Measurements from ENCODE around the gene MOB1A.

MOB1A gene

GRCh38 chr2:74174909-74175308 is 3.8 kb downstream of the MOB1A start:
- Histone ChIP-seq H3K4me1 (ENCODE audit: insufficient read depth, insufficient read length) (no peaks in the 10 kb centered on the region), H3K36me3 (ENCODE audit: insufficient read depth, insufficient read length, low read length) (peaks cover 30% of the 10 kb centered on the region), H3K9me3 (ENCODE audit: insufficient read depth, low read length) (no peaks in the 10 kb centered on the region), H3K27me3 (ENCODE audit: insufficient read depth, insufficient read length) (no peaks in the 10 kb centered on the region), H3K9ac (ENCODE audit: insufficient read length, low read depth) (no peak overlapping the region), H3K4me3 (ENCODE audit: insufficient read length, low read depth) (no peak overlapping the region)
- TF ChIP-seq SUZ12 (IDR thresholded peaks at IDR 0.05; ENCODE audit: extremely low read depth, insufficient read depth, insufficient read length) (no peak), YY1 (IDR thresholded peaks at IDR 0.05; ENCODE audit: insufficient read depth, insufficient read length) (no peak), ZNF274 (IDR thresholded peaks at IDR 0.05; ENCODE audit: low read depth, low read length) (no peak)
- no peak for DNase-seq (ENCODE audit: low read depth, low spot score)

GRCh38 chr2:74168739-74169138 is 9.9 kb downstream of the MOB1A start:
- Histone ChIP-seq H3K4me3 (ENCODE audit: insufficient read length, low read depth) (no peak overlapping the region), H3K36me3 (ENCODE audit: insufficient read depth, insufficient read length, low read length) (peaks cover 65% of the 10 kb centered on the region), H3K4me1 (ENCODE audit: insufficient read depth, insufficient read length) (no peaks in the 10 kb centered on the region), H3K9me3 (ENCODE audit: insufficient read depth, low read length) (no peaks in the 10 kb centered on the region), H3K27me3 (ENCODE audit: insufficient read depth, insufficient read length) (no peaks in the 10 kb centered on the region), H3K9ac (ENCODE audit: insufficient read length, low read depth) (no peak overlapping the region)
- TF ChIP-seq SUZ12 (IDR thresholded peaks at IDR 0.05; ENCODE audit: extremely low read depth, insufficient read depth, insufficient read length) (no peak), ZNF274 (IDR thresholded peaks at IDR 0.05; ENCODE audit: low read depth, low read length) (no peak), YY1 (IDR thresholded peaks at IDR 0.05; ENCODE audit: insufficient read depth, insufficient read length) (no peak)
- no peak for DNase-seq (ENCODE audit: low read depth, low spot score)

- H3K9me3 ChIP-seq (ENCODE audit: insufficient read depth, low read length) = no peaks in the 10 kb centered on the region
- no peak overlapping the region for H3K9ac ChIP-seq (ENCODE audit: insufficient read length, low read depth)
- peaks cover 2% of the 10 kb centered on the region for H3K4me1 ChIP-seq (ENCODE audit: insufficient read depth, insufficient read length)
- no peak for TF ChIP-seq SUZ12 (IDR thresholded peaks at IDR 0.05; ENCODE audit: extremely low read depth, insufficient read depth, insufficient read length)
- TF ChIP-seq YY1 (IDR thresholded peaks at IDR 0.05; ENCODE audit: insufficient read depth, insufficient read length) = no peak
- TF ChIP-seq ZNF274 (IDR thresholded peaks at IDR 0.05; ENCODE audit: low read depth, low read length) = no peak
- H3K4me3 ChIP-seq (ENCODE audit: insufficient read length, low read depth) = no peak overlapping the region
- peaks cover 64% of the 10 kb centered on the region for H3K36me3 ChIP-seq (ENCODE audit: insufficient read depth, insufficient read length, low read length)
- no peak for DNase-seq (ENCODE audit: low read depth, low spot score)
- no peaks in the 10 kb centered on the region for H3K27me3 ChIP-seq (ENCODE audit: insufficient read depth, insufficient read length)
Observed at GRCh38 chr2:74164761-74165160, 13.9 kb downstream of the MOB1A start.

GRCh38 chr2:74162951-74163350 is 15.7 kb downstream of the MOB1A start:
- H3K4me1 ChIP-seq (ENCODE audit: insufficient read depth, insufficient read length) = peaks cover 2% of the 10 kb centered on the region
- H3K9ac ChIP-seq (ENCODE audit: insufficient read length, low read depth) = no peak overlapping the region
- H3K36me3 ChIP-seq (ENCODE audit: insufficient read depth, insufficient read length, low read length) = peaks cover 62% of the 10 kb centered on the region
- H3K9me3 ChIP-seq (ENCODE audit: insufficient read depth, low read length) = no peaks in the 10 kb centered on the region
- no peak for TF ChIP-seq SUZ12 (IDR thresholded peaks at IDR 0.05; ENCODE audit: extremely low read depth, insufficient read depth, insufficient read length)
- TF ChIP-seq YY1 (IDR thresholded peaks at IDR 0.05; ENCODE audit: insufficient read depth, insufficient read length) = no peak
- no peak for TF ChIP-seq ZNF274 (IDR thresholded peaks at IDR 0.05; ENCODE audit: low read depth, low read length)
- no peaks in the 10 kb centered on the region for H3K27me3 ChIP-seq (ENCODE audit: insufficient read depth, insufficient read length)
- DNase-seq (ENCODE audit: low read depth, low spot score) = no peak
- no peak overlapping the region for H3K4me3 ChIP-seq (ENCODE audit: insufficient read length, low read depth)

GRCh38 chr2:74155830-74156229 is 22.8 kb downstream of the MOB1A start:
- no peak for DNase-seq (ENCODE audit: low read depth, low spot score)
- no peak for TF ChIP-seq SUZ12 (IDR thresholded peaks at IDR 0.05; ENCODE audit: extremely low read depth, insufficient read depth, insufficient read length)
- TF ChIP-seq YY1 (IDR thresholded peaks at IDR 0.05; ENCODE audit: insufficient read depth, insufficient read length) = no peak
- no peak for TF ChIP-seq ZNF274 (IDR thresholded peaks at IDR 0.05; ENCODE audit: low read depth, low read length)
- H3K36me3 ChIP-seq (ENCODE audit: insufficient read depth, insufficient read length, low read length) = peaks cover 70% of the 10 kb centered on the region

GRCh38 chr2:74152954-74153353 is 25.7 kb downstream of the MOB1A start:
- TF ChIP-seq ZNF274 (IDR thresholded peaks at IDR 0.05; ENCODE audit: low read depth, low read length) (no peak), SUZ12 (IDR thresholded peaks at IDR 0.05; ENCODE audit: extremely low read depth, insufficient read depth, insufficient read length) (no peak)
- no peaks in the 10 kb centered on the region for H3K9me3 ChIP-seq (ENCODE audit: insufficient read depth, low read length)
- H3K9ac ChIP-seq (ENCODE audit: insufficient read length, low read depth) = no peak overlapping the region
- peaks cover 57% of the 10 kb centered on the region for H3K36me3 ChIP-seq (ENCODE audit: insufficient read depth, insufficient read length, low read length)
- no peaks in the 10 kb centered on the region for H3K27me3 ChIP-seq (ENCODE audit: insufficient read depth, insufficient read length)
- no peaks in the 10 kb centered on the region for H3K4me1 ChIP-seq (ENCODE audit: insufficient read depth, insufficient read length)
- DNase-seq (ENCODE audit: low read depth, low spot score) = no peak
- no peak overlapping the region for H3K4me3 ChIP-seq (ENCODE audit: insufficient read length, low read depth)

More at GRCh38 chr2:74155830-74156229, 22.8 kb downstream of the MOB1A start:
- H3K27me3 ChIP-seq (ENCODE audit: insufficient read depth, insufficient read length) = no peaks in the 10 kb centered on the region
- no peak overlapping the region for H3K4me3 ChIP-seq (ENCODE audit: insufficient read length, low read depth)
- no peaks in the 10 kb centered on the region for H3K4me1 ChIP-seq (ENCODE audit: insufficient read depth, insufficient read length)
- no peak overlapping the region for H3K9ac ChIP-seq (ENCODE audit: insufficient read length, low read depth)
- H3K9me3 ChIP-seq (ENCODE audit: insufficient read depth, low read length) = no peaks in the 10 kb centered on the region

DNA sequence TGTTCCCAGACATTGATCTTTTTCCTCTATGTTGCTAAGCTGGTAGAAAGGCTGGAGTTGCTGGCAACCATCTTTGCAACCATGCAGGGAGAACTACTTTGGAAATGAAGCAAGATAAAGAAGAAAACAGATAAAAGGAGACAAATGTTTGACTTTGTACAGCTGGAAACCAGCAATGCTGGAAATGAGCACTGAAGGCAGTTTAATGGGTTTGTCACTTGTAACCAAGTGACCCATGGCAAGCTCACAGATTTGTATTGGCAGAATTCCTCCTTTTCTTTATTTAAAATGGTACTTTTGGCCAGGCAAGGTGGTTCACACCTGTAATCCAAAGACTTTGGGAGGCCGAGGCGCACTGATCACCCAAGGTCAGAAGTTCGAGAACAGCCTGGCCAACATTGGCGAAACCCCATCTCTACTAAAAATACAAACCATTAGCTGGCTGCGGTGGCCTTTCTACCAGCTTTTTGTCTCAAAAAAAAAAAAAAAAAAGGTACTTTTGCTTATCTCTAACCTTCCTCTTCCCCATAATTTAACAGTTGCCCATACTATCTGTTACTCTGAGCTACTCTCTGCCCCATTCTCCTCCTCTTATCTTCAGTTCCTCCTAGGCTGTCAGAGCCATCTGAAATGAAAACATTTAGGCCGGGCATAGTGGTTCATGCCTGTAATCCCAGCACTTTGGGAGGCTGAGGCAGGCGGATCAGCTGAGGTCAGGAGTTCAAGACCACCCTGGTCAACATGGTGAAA is 28.9 kb downstream of the MOB1A start:
- H3K9me3 ChIP-seq (ENCODE audit: insufficient read depth, low read length) = no peaks in the 10 kb centered on the region

More for the DNA sequence above, 28.9 kb downstream of the MOB1A start:
- Histone ChIP-seq H3K4me3 (ENCODE audit: insufficient read length, low read depth) (no peak overlapping the region), H3K4me1 (ENCODE audit: insufficient read depth, insufficient read length) (no peaks in the 10 kb centered on the region), H3K27me3 (ENCODE audit: insufficient read depth, insufficient read length) (no peaks in the 10 kb centered on the region), H3K36me3 (ENCODE audit: insufficient read depth, insufficient read length, low read length) (peaks cover 40% of the 10 kb centered on the region), H3K9ac (ENCODE audit: insufficient read length, low read depth) (no peak overlapping the region)
- no peak for DNase-seq (ENCODE audit: low read depth, low spot score)
- no peak for TF ChIP-seq SUZ12 (IDR thresholded peaks at IDR 0.05; ENCODE audit: extremely low read depth, insufficient read depth, insufficient read length)
- TF ChIP-seq ZNF274 (IDR thresholded peaks at IDR 0.05; ENCODE audit: low read depth, low read length) = no peak
- TF ChIP-seq YY1 (IDR thresholded peaks at IDR 0.05; ENCODE audit: insufficient read depth, insufficient read length) = no peak

All from NT2/D1 (cell line).